OCI-LY7 (cell line): ENCODE results near the gene LTB4R.

Experiments used
- CTCF ChIP-seq: fragments of 200-600 bp; sonication (generic); conservative IDR thresholded peaks from 2 replicates; pipeline ENCODE4 v1.5.1; 2014; ENCODE audit warnings: mild to moderate bottlenecking, antibody characterized with exemption, low read length, moderate library complexity, mixed read lengths
- EZH2phosphoT487 ChIP-seq: fragments of 200-600 bp; sonication (generic); IDR thresholded peaks from 2 replicates; pipeline ENCODE4 v1.6.1; 2018; ENCODE audit warnings: low read depth, borderline replicate concordance, mild to moderate bottlenecking, mixed run types, antibody characterized with exemption, low read length, moderate library complexity, mixed read lengths

- TF ChIP-seq EZH2phosphoT487 (no peak), CTCF (no peak)
Measured at GRCh38 chr14:24327303-24327702, 16.0 kb downstream of the LTB4R start.
